ENCODE results near the gene TRAK2.

DNA sequence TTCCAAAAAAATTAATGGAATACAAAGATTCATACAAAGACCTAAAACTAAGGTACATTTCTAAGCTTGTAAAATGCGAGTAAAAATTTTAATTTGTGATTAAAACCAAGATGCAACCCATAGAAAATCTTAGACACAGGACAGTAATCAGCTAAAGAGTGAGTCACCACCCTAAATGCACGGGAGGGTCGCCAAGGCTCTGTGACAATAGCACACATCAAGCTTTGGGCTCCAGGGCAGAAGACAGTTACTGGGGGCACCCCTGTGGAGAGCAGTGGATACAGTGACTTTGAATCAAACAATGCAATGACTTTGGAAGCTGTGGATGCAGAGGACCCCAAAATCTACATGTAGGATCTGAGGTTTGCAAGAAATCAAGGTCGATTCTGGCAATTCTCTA, 101.7 kb downstream of the TRAK2 start:
- TF ChIP-seq, protein P1, sequence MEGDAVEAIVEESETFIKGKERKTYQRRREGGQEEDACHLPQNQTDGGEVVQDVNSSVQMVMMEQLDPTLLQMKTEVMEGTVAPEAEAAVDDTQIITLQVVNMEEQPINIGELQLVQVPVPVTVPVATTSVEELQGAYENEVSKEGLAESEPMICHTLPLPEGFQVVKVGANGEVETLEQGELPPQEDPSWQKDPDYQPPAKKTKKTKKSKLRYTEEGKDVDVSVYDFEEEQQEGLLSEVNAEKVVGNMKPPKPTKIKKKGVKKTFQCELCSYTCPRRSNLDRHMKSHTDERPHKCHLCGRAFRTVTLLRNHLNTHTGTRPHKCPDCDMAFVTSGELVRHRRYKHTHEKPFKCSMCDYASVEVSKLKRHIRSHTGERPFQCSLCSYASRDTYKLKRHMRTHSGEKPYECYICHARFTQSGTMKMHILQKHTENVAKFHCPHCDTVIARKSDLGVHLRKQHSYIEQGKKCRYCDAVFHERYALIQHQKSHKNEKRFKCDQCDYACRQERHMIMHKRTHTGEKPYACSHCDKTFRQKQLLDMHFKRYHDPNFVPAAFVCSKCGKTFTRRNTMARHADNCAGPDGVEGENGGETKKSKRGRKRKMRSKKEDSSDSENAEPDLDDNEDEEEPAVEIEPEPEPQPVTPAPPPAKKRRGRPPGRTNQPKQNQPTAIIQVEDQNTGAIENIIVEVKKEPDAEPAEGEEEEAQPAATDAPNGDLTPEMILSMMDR (IDR thresholded peaks at IDR 0.05) = no peak
- no peak for TF ChIP-seq ZFX (IDR thresholded peaks at IDR 0.05; ENCODE audit: borderline replicate concordance)

All from 22Rv1 (cell line).